HG02642 (cell line): Measurements from ENCODE around the gene GALNT6.

Experiments used
- ATAC-seq: cut with Tn5 transposase; IDR thresholded peaks from one replicate; pipeline ENCODE4 v1.9.1; 2021; ENCODE audit warnings: mild to moderate bottlenecking; ENCODE audit not compliant: unreplicated experiment, poor library complexity

GALNT6 gene

GRCh38 chr12:51386351-51386750 is 4.9 kb downstream of the GALNT6 start:
- ATAC-seq, result no peak

- ATAC-seq, result no peak
Observed at GRCh38 chr12:51383269-51383905, 7.8 kb downstream of the GALNT6 start.

GRCh38 chr12:51382173-51382572 is 9.0 kb downstream of the GALNT6 start:
- ATAC-seq, result no peak

- no peak for ATAC-seq
Observed at GRCh38 chr12:51381226-51382079, 9.8 kb downstream of the GALNT6 start.

GRCh38 chr12:51379571-51379970 is 11.6 kb downstream of the GALNT6 start:
- no peak for ATAC-seq

- ATAC-seq, result no peak
Observed at GRCh38 chr12:51378749-51379148, 12.5 kb downstream of the GALNT6 start.

- ATAC-seq, result no peak
Observed at GRCh38 chr12:51377099-51377984, 13.9 kb downstream of the GALNT6 start.

- ATAC-seq, result no peak
Observed at GRCh38 chr12:51374856-51375255, 16.4 kb downstream of the GALNT6 start.

- ATAC-seq, result no peak
Observed at GRCh38 chr12:51374361-51374760, 16.8 kb downstream of the GALNT6 start.

- no peak for ATAC-seq
Observed at GRCh38 chr12:51373187-51373586, 18.0 kb downstream of the GALNT6 start.

- ATAC-seq, result no peak
Observed at GRCh38 chr12:51372021-51372420, 19.2 kb downstream of the GALNT6 start.

GRCh38 chr12:51371295-51371953 is 19.8 kb downstream of the GALNT6 start:
- no peak for ATAC-seq

- ATAC-seq, result no peak
Observed at GRCh38 chr12:51370667-51371066, 20.5 kb downstream of the GALNT6 start.

GRCh38 chr12:51369581-51369980 is 21.6 kb downstream of the GALNT6 start:
- no peak for ATAC-seq

GRCh38 chr12:51368640-51369517 is 22.3 kb downstream of the GALNT6 start:
- peak; percentile 98 for ATAC-seq

- no peak for ATAC-seq
Observed at GRCh38 chr12:51365276-51365675, 25.9 kb downstream of the GALNT6 start.

GRCh38 chr12:51364001-51364400 is 27.2 kb downstream of the GALNT6 start:
- no peak for ATAC-seq

- no peak for ATAC-seq
Observed at GRCh38 chr12:51362747-51363342, 28.4 kb downstream of the GALNT6 start.

- ATAC-seq, result no peak
Observed at GRCh38 chr12:51362307-51362706, 28.9 kb downstream of the GALNT6 start.
